ENCODE data around the gene PLCL1. TPM values are rescaled to one million over a fixed set of nuclear protein-coding genes. Genes with fewer than 3 reads are reported as not detected.

PLCL1 gene
- total RNA-seq, 2 donors from 2014 or later: 0.04 to 0.11 TPM

GRCh38 chr2:197939787-197940186 lies 135.4 kb downstream of the PLCL1 start:
- H3K4me3 Mint-ChIP-seq: no peak overlapping the region
- H3K9me3 Mint-ChIP-seq: no peaks in the 10 kb centered on the region
- no peak overlapping the region for H3K27ac Mint-ChIP-seq
- peaks cover 4% of the 10 kb centered on the region for H3K9me3 ChIP-seq (ENCODE audit: control insufficient read depth, low read length)
- no peaks in the 10 kb centered on the region for H3K36me3 ChIP-seq (ENCODE audit: control insufficient read depth, insufficient read depth, low read length)
- peaks cover 7% of the 10 kb centered on the region for H3K4me1 Mint-ChIP-seq
- H3K4me3 ChIP-seq (ENCODE audit: low read length): no peak overlapping the region
- no peaks in the 10 kb centered on the region for H3K27me3 Mint-ChIP-seq (ENCODE audit: insufficient read depth)
- H3K9ac ChIP-seq (ENCODE audit: extremely low read depth, low read length, poor library complexity, severe bottlenecking): no peak overlapping the region
- WGBS, 2 experiments (ENCODE audit: insufficient coverage in 1 of 2, insufficient read length in 1 of 2): 94% methylated on average over 3 of the region's 3 CpGs; no CpG with 5 or more reads in 1 of the 2 experiments
- no peaks in the 10 kb centered on the region for H3K36me3 Mint-ChIP-seq (ENCODE audit: low read depth)
- H3K27ac ChIP-seq (ENCODE audit: low read depth, low read length): no peak overlapping the region
- no peaks in the 10 kb centered on the region for H3K27me3 ChIP-seq (ENCODE audit: control insufficient read depth, insufficient read depth, low read length, poor library complexity, severe bottlenecking)
- no peak for DNase-seq
- H3K4me1 ChIP-seq (ENCODE audit: control insufficient read depth, insufficient read depth, low read length): no peaks in the 10 kb centered on the region
- TF ChIP-seq, protein P1, sequence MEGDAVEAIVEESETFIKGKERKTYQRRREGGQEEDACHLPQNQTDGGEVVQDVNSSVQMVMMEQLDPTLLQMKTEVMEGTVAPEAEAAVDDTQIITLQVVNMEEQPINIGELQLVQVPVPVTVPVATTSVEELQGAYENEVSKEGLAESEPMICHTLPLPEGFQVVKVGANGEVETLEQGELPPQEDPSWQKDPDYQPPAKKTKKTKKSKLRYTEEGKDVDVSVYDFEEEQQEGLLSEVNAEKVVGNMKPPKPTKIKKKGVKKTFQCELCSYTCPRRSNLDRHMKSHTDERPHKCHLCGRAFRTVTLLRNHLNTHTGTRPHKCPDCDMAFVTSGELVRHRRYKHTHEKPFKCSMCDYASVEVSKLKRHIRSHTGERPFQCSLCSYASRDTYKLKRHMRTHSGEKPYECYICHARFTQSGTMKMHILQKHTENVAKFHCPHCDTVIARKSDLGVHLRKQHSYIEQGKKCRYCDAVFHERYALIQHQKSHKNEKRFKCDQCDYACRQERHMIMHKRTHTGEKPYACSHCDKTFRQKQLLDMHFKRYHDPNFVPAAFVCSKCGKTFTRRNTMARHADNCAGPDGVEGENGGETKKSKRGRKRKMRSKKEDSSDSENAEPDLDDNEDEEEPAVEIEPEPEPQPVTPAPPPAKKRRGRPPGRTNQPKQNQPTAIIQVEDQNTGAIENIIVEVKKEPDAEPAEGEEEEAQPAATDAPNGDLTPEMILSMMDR (conservative IDR thresholded peaks at IDR 0.05): no peak

GRCh38 chr2:197940382-197940781 lies 136.0 kb downstream of the PLCL1 start:
- H3K4me1 Mint-ChIP-seq: peaks cover 7% of the 10 kb centered on the region
- Histone ChIP-seq H3K36me3 (ENCODE audit: control insufficient read depth, insufficient read depth, low read length) (no peaks in the 10 kb centered on the region), H3K27ac (ENCODE audit: low read depth, low read length) (no peak overlapping the region), H3K27me3 (ENCODE audit: control insufficient read depth, insufficient read depth, low read length, poor library complexity, severe bottlenecking) (no peaks in the 10 kb centered on the region), H3K9me3 (ENCODE audit: control insufficient read depth, low read length) (peaks cover 4% of the 10 kb centered on the region), H3K9ac (ENCODE audit: extremely low read depth, low read length, poor library complexity, severe bottlenecking) (no peak overlapping the region), H3K4me1 (ENCODE audit: control insufficient read depth, insufficient read depth, low read length) (no peaks in the 10 kb centered on the region), H3K4me3 (ENCODE audit: low read length) (no peak overlapping the region)
- no peak for DNase-seq
- WGBS, 2 experiments (ENCODE audit: insufficient coverage in 1 of 2, insufficient read length in 1 of 2): no CpG with 5 or more reads among the region's 1 CpG
- TF ChIP-seq, protein P1 (conservative IDR thresholded peaks at IDR 0.05): no peak
- no peaks in the 10 kb centered on the region for H3K27me3 Mint-ChIP-seq (ENCODE audit: insufficient read depth)
- H3K4me3 Mint-ChIP-seq: no peak overlapping the region
- no peaks in the 10 kb centered on the region for H3K36me3 Mint-ChIP-seq (ENCODE audit: low read depth)
- H3K9me3 Mint-ChIP-seq: no peaks in the 10 kb centered on the region
- no peak overlapping the region for H3K27ac Mint-ChIP-seq

- Mint-ChIP-seq H3K27ac (no peak overlapping the region), H3K36me3 (ENCODE audit: low read depth) (no peaks in the 10 kb centered on the region), H3K27me3 (ENCODE audit: insufficient read depth) (no peaks in the 10 kb centered on the region), H3K4me3 (no peak overlapping the region), H3K9me3 (no peaks in the 10 kb centered on the region), H3K4me1 (peaks cover 11% of the 10 kb centered on the region)
- Histone ChIP-seq H3K9ac (ENCODE audit: extremely low read depth, low read length, poor library complexity, severe bottlenecking) (no peak overlapping the region), H3K4me3 (ENCODE audit: low read length) (no peak overlapping the region), H3K36me3 (ENCODE audit: control insufficient read depth, insufficient read depth, low read length) (no peaks in the 10 kb centered on the region), H3K9me3 (ENCODE audit: control insufficient read depth, low read length) (peaks cover 4% of the 10 kb centered on the region), H3K27ac (ENCODE audit: low read depth, low read length) (no peak overlapping the region), H3K27me3 (ENCODE audit: control insufficient read depth, insufficient read depth, low read length, poor library complexity, severe bottlenecking) (no peaks in the 10 kb centered on the region), H3K4me1 (ENCODE audit: control insufficient read depth, insufficient read depth, low read length) (no peaks in the 10 kb centered on the region)
- no peak for DNase-seq
- TF ChIP-seq, protein P1 (conservative IDR thresholded peaks at IDR 0.05): no peak
- WGBS, 2 experiments (ENCODE audit: insufficient coverage in 1 of 2, insufficient read length in 1 of 2): 60% methylated on average over 1 of the region's 1 CpG; no CpG with 5 or more reads in 1 of the 2 experiments
Measured at GRCh38 chr2:197941715-197942114, 137.3 kb downstream of the PLCL1 start.

Data from endodermal cell (in vitro differentiated cells).